Activated CD4-positive, alpha-beta T cell treated with anti-CD3 and anti-CD28 coated beads, Interleukin-2, amount 50 U/mL, for 48 hours (primary cell): Measurements from ENCODE around the gene MROH7.

Experiments
- DNase-seq, 2 experiments: peaks; one replicate each; pipeline ENCODE4 v3.0.0-alpha.2; 2020

The MROH7 gene

GRCh38 chr1:54701066-54701465 is 59.5 kb downstream of the MROH7 start:
- DNase-seq, result no peak

GRCh38 chr1:54701996-54702395 is 60.4 kb downstream of the MROH7 start:
- no peak for DNase-seq

GRCh38 chr1:54703471-54703870 is 61.9 kb downstream of the MROH7 start:
- DNase-seq, result no peak

- no peak for DNase-seq
Measured at GRCh38 chr1:54705153-54705552, 63.6 kb downstream of the MROH7 start.

- DNase-seq, result no peak
Measured at GRCh38 chr1:54706419-54706818, 64.8 kb downstream of the MROH7 start.

- DNase-seq, result no peak
Measured at GRCh38 chr1:54708385-54708784, 66.8 kb downstream of the MROH7 start.

GRCh38 chr1:54709547-54710292 is 68.1 kb downstream of the MROH7 start:
- no peak for DNase-seq

- no peak for DNase-seq
Measured at GRCh38 chr1:54710434-54710833, 68.8 kb downstream of the MROH7 start.

GRCh38 chr1:54710841-54711240 is 69.3 kb downstream of the MROH7 start:
- DNase-seq, result no peak

- DNase-seq, result no peak
Measured at GRCh38 chr1:54711536-54711935, 70.0 kb downstream of the MROH7 start.

- DNase-seq, result no peak
Measured at GRCh38 chr1:54714881-54715492, 73.4 kb downstream of the MROH7 start.

GRCh38 chr1:54715493-54716298 is 74.1 kb downstream of the MROH7 start, which contains the start of gene TTC4:
Gene TTC4 (plus strand): TSS chr1:54715861. CDS start chr1:54715909, 48 bp downstream.
- DNase-seq, result peak; percentile 78 to 83

- DNase-seq, result peak in 1 of 2 experiments; percentile 18
Measured at GRCh38 chr1:54716299-54717047, 74.9 kb downstream of the MROH7 start.

- DNase-seq, result no peak
Measured at GRCh38 chr1:54721719-54722118, 80.1 kb downstream of the MROH7 start.

- DNase-seq, result no peak
Measured at GRCh38 chr1:54723985-54724384, 82.4 kb downstream of the MROH7 start.

GRCh38 chr1:54724771-54725170 is 83.2 kb downstream of the MROH7 start:
- no peak for DNase-seq

- DNase-seq, result no peak
Measured at GRCh38 chr1:54728027-54728426, 86.4 kb downstream of the MROH7 start.

GRCh38 chr1:54736685-54737084 is 95.1 kb downstream of the MROH7 start:
- no peak for DNase-seq

- no peak for DNase-seq
Measured at GRCh38 chr1:54738244-54738643, 96.7 kb downstream of the MROH7 start.

GRCh38 chr1:54741531-54741930 is 99.9 kb downstream of the MROH7 start:
- DNase-seq, result no peak

- no peak for DNase-seq
Measured at GRCh38 chr1:54742282-54742681, 100.7 kb downstream of the MROH7 start.

GRCh38 chr1:54743416-54744226 is 102.0 kb downstream of the MROH7 start:
- DNase-seq, result no peak
